ENCODE data around the gene EIF3K.

EIF3K gene

DNA sequence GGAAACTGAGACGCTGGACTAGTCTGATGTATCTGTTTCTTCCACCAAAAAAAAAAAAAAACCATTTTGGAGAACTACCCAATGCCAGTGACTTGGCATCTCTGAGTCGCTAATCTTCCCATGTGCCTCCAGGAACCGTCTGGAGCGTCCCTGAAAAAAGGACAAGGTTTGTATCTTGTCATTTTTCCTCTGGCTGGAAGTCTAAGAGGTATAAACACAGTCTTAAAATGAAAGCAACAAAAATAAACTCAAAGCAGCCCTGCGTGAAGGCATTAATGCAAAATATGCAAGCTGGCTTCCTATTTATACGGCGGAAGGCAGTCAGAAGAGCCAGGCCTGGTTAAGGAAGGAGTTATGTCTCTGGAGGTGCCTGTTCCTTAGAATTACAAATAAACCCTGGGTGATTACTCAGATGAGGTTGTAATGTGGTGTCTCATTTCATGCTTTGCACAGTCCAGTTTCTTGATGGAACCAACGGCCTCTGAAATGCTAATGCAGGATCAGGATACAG lies 48.7 kb downstream of the EIF3K start:
- Histone ChIP-seq H3K27me3 (replicated peaks; ENCODE audit: insufficient read depth, low read length) (no peaks in the 10 kb centered on the region), H2AFZ (ENCODE audit: low read length) (no peak overlapping the region), H3K9me3 (replicated peaks; ENCODE audit: insufficient read depth, low read length) (no peaks in the 10 kb centered on the region), H3K9ac (ENCODE audit: low read length) (no peak overlapping the region), H3K79me2 (ENCODE audit: low read length) (peaks cover 98% of the 10 kb centered on the region), H3K4me1 (ENCODE audit: low read length) (peaks cover 8% of the 10 kb centered on the region), H3F3A (ENCODE audit: insufficient read depth, low read length) (no peaks in the 10 kb centered on the region), H3K4me2 (ENCODE audit: low read depth, low read length) (no peak overlapping the region), H3K9me2 (replicated peaks; ENCODE audit: insufficient read depth, low read length) (no peaks in the 10 kb centered on the region), H3K4me3 (ENCODE audit: low read length) (no peak overlapping the region), H3K27ac (ENCODE audit: low read length) (no peak overlapping the region), H3K36me3 (replicated peaks; ENCODE audit: insufficient read depth, low read length) (no peaks in the 10 kb centered on the region), H4K20me1 (ENCODE audit: insufficient read depth, low read length) (no peaks in the 10 kb centered on the region)
- TF ChIP-seq EZH2phosphoT487 (IDR thresholded peaks at IDR 0.05; ENCODE audit: low read length): no peak
- TF ChIP-seq EZH2 (optimal IDR thresholded peaks at IDR 0.05; ENCODE audit: low read depth, low read length): no peak
- TF ChIP-seq, protein P1, sequence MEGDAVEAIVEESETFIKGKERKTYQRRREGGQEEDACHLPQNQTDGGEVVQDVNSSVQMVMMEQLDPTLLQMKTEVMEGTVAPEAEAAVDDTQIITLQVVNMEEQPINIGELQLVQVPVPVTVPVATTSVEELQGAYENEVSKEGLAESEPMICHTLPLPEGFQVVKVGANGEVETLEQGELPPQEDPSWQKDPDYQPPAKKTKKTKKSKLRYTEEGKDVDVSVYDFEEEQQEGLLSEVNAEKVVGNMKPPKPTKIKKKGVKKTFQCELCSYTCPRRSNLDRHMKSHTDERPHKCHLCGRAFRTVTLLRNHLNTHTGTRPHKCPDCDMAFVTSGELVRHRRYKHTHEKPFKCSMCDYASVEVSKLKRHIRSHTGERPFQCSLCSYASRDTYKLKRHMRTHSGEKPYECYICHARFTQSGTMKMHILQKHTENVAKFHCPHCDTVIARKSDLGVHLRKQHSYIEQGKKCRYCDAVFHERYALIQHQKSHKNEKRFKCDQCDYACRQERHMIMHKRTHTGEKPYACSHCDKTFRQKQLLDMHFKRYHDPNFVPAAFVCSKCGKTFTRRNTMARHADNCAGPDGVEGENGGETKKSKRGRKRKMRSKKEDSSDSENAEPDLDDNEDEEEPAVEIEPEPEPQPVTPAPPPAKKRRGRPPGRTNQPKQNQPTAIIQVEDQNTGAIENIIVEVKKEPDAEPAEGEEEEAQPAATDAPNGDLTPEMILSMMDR (IDR thresholded peaks at IDR 0.05; ENCODE audit: low read length): no peak
- DNase-seq: no peak

DNA sequence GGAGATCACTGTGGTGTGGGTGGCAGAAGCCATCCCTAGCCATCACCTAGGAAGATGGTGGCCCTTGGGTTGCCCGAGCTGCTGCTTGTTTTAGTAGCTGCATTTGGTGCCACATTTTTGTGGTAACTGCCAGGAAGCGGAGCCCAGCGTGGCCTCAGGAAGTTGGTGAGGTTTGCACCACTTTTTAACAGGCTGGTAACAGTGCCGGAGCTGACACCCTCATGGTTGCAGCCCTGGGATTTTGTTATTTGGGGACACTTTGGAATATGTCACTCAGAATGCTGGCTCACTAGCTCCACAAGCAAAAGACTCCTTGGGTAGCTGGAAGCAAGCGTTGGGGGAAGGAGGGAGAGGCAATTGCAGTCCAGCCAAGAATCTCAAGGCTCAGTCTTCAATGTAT lies 50.6 kb downstream of the EIF3K start:
- TF ChIP-seq, protein P1 (IDR thresholded peaks at IDR 0.05; ENCODE audit: low read length): no peak
- TF ChIP-seq EZH2 (optimal IDR thresholded peaks at IDR 0.05; ENCODE audit: low read depth, low read length) (no peak), EZH2phosphoT487 (IDR thresholded peaks at IDR 0.05; ENCODE audit: low read length) (no peak)
- H3K27ac ChIP-seq (ENCODE audit: low read length): peak overlapping the region; percentile 24; the same call in 1 of the 2 replicates
- H2AFZ ChIP-seq (ENCODE audit: low read length): no peak overlapping the region
- H3K36me3 ChIP-seq (replicated peaks; ENCODE audit: insufficient read depth, low read length): no peaks in the 10 kb centered on the region
- H3K9me2 ChIP-seq (replicated peaks; ENCODE audit: insufficient read depth, low read length): no peaks in the 10 kb centered on the region
- H3K4me3 ChIP-seq (ENCODE audit: low read length): no peak overlapping the region
- H3K4me1 ChIP-seq (ENCODE audit: low read length): peaks cover 8% of the 10 kb centered on the region
- peak; percentile 31 for DNase-seq
- peak overlapping the region; percentile 43 for H3K4me2 ChIP-seq (ENCODE audit: low read depth, low read length)
- H3K9ac ChIP-seq (ENCODE audit: low read length): no peak overlapping the region
- H3K9me3 ChIP-seq (replicated peaks; ENCODE audit: insufficient read depth, low read length): no peaks in the 10 kb centered on the region
- H3F3A ChIP-seq (ENCODE audit: insufficient read depth, low read length): no peaks in the 10 kb centered on the region
- H3K79me2 ChIP-seq (ENCODE audit: low read length): peaks cover 93% of the 10 kb centered on the region
- H3K27me3 ChIP-seq (replicated peaks; ENCODE audit: insufficient read depth, low read length): no peaks in the 10 kb centered on the region
- H4K20me1 ChIP-seq (ENCODE audit: insufficient read depth, low read length): no peaks in the 10 kb centered on the region

DNA sequence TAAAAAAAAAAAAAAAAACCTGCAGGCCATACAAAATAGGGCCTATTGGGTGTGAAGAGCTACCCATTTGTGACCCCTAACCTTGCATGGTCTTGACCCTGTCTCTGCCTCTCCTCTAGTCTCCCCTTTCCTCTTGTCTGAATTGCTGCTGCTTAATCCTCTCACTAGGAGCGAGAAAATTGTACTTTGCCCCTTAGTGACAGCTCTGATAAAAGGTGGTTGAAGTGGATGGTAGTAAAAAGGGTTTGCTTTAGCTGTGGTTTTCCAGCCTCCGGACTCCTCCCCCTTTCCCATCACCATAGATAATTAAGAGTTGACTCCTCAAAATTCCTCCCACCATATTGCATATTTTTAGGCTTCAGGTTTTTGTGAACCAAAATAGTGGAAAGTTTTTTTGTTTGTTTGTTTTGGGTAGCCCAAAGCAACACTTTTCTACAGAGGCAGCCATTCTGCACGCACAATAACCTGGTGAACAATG lies 52.0 kb downstream of the EIF3K start:
- Histone ChIP-seq H3K4me2 (ENCODE audit: low read depth, low read length) (no peak overlapping the region), H3K4me3 (ENCODE audit: low read length) (no peak overlapping the region), H4K20me1 (ENCODE audit: insufficient read depth, low read length) (0 out of 2 replicates have a peak, but pooled peaks cover 3% of the 10 kb centered on the region)

More for the DNA sequence above, 52.0 kb downstream of the EIF3K start:
- TF ChIP-seq EZH2 (optimal IDR thresholded peaks at IDR 0.05; ENCODE audit: low read depth, low read length) (no peak), EZH2phosphoT487 (IDR thresholded peaks at IDR 0.05; ENCODE audit: low read length) (no peak)
- TF ChIP-seq, protein P1 (IDR thresholded peaks at IDR 0.05; ENCODE audit: low read length): no peak
- Histone ChIP-seq H2AFZ (ENCODE audit: low read length) (no peak overlapping the region), H3K36me3 (replicated peaks; ENCODE audit: insufficient read depth, low read length) (no peaks in the 10 kb centered on the region), H3K4me1 (ENCODE audit: low read length) (peaks cover 13% of the 10 kb centered on the region), H3K9me2 (replicated peaks; ENCODE audit: insufficient read depth, low read length) (no peaks in the 10 kb centered on the region), H3K9me3 (replicated peaks; ENCODE audit: insufficient read depth, low read length) (no peaks in the 10 kb centered on the region), H3K9ac (ENCODE audit: low read length) (no peak overlapping the region), H3K79me2 (ENCODE audit: low read length) (peaks cover 93% of the 10 kb centered on the region), H3K27ac (ENCODE audit: low read length) (no peak overlapping the region), H3F3A (ENCODE audit: insufficient read depth, low read length) (no peaks in the 10 kb centered on the region), H3K27me3 (replicated peaks; ENCODE audit: insufficient read depth, low read length) (no peaks in the 10 kb centered on the region)
- no peak for DNase-seq
